22Rv1 (cell line): ENCODE results near the gene LGALS1.

Experiments
- CTCF ChIP-seq: fragments of 450-650 bp; IDR thresholded peaks from 2 replicates; pipeline ENCODE4 v1.5.1; 2017; ENCODE audit warnings: mild to moderate bottlenecking
- ZFX ChIP-seq: fragments of 450-650 bp; IDR thresholded peaks from 2 replicates; pipeline ENCODE4 v1.6.1; 2017; ENCODE audit warnings: antibody characterized with exemption, borderline replicate concordance

- TF ChIP-seq CTCF: no peak
- no peak for TF ChIP-seq ZFX
These were observed 27.5 kb upstream of the LGALS1 start for GRCh38 chr22:37647928-37648327.
